Measurements from ENCODE around the gene ZDHHC13.

ZDHHC13 gene

DNA sequence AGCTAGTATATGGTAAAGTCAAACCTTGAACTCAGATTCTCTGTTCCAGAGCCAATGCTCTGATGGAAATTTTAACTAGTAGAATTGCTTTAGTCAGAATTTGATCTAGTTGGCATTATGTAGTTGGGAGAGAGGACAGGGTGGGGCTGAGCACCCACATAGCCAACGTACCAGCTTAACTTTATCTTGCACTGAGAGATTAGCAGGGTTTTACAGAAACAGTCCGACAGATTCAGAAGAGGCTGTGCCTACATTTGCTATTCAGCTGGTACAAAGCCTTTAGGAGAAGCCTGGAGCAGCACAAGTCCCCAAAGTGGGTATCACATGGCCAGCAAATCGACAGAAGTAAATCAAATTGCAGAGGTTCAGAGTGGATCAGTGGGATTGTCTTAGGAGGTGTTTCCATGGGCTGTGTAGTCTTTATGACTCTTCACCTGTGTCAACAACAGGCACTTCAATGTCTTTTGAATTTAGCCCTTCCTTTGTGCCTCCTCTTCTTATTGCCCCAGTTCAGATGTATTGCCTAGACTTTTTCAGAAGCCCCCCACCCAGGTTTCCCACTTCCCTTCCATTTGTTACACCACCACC, 92.1 kb downstream of the ZDHHC13 start:
- no peak for FAIRE-seq

DNA sequence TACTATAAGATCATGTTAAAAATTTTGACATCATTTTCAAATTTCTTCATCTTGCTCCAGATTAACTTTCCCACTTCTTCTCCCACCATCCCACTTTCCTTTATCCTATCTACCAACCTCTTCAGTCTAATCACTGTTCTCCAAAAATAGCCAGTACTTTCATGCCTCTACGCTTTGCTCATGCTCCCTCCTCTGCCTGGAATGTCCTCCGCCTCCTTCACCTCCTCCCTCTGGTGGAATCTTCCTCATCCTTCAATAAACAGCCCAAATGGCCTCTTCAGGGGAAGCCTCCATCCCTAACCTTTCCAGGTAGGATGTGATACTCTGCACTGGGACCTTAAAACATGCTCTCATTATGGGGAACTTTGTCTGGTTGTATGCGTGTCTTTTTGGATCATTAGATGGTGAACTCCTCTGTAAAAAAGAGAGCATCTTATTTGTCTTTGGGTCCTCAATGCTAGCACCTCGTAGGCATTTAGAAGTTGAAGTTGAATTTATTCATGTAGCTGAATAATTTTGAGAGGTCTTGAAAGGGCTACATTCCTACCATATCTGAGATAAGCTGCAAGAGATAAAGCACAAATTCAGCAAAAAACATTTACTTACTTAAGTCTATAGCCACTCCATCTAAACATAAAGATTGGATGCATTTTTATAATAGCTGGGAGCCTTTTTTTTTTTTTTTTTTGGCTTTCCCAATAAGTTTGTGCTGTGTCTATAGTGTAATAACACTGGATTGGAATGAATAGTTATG, 92.8 kb downstream of the ZDHHC13 start:
- no peak for FAIRE-seq

DNA sequence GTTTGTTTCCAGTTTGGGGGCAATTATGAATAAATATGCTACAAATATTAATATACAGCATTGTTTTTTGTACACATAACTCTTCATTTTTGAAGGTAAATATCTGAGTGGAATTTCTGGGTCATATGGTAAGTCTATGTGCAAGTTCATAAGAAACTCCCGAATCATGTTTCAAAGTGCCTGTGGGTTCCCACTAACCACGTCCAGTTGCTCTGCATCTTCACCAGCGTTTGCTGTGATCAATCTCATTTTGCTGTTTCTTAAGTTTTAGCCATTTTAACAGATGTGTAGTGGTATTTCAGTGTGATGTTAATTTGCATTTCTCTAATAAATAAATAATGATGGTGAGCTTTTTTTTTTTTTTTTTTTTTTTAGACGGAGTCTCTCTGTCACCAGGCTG, 99.1 kb downstream of the ZDHHC13 start:
- FAIRE-seq: no peak

DNA sequence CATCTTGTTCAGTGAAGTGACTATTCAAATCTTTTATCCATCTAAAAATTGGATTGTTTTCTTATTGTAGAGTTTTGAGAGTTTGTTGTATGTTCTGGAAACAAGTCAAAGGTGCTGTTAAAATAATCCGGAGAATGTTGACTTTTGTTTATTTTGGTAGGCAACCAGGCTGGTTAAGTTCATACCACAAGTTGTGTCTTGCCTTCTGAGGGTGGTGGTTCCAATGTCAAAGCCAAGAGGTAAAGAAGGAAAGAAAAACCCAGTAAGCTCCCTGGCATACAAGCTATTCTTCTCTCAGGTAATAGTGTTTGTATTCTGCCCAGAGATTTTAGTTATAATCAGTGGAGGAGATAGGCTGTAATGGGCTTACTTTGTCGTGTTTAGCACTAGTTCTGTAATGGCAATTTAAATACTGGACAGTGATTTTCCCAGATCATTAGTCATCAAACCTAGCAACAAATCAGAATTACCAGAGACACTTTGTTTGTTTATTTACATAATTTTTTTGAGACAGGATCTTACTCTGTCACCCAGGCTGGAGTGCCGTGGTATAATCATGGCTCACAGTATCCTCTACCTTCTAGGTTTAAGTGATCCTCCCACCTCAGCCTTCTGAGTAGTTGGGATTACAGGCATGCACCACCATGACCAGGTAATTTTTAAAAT, 99.9 kb downstream of the ZDHHC13 start:
- no peak for FAIRE-seq

DNA sequence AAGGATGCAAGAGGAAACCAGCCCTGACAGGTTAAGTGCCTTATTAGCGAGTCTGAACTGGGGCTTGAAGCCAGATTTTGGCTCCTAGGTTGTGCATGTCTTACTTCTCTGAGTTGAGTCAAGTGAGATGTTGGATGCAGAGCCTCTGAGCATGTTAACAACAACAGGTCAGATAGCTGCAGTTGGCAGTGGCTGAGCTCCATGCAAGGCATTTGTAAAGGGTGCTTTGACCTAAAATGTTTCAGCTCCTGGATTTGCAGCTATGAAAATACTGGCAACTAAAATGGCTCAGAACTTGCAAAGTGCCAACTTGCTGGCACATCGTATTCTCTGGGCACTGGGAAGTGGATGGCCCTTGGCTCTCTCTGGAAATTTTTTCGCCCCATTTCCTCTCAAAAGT, 101.2 kb downstream of the ZDHHC13 start:
- FAIRE-seq: no peak

DNA sequence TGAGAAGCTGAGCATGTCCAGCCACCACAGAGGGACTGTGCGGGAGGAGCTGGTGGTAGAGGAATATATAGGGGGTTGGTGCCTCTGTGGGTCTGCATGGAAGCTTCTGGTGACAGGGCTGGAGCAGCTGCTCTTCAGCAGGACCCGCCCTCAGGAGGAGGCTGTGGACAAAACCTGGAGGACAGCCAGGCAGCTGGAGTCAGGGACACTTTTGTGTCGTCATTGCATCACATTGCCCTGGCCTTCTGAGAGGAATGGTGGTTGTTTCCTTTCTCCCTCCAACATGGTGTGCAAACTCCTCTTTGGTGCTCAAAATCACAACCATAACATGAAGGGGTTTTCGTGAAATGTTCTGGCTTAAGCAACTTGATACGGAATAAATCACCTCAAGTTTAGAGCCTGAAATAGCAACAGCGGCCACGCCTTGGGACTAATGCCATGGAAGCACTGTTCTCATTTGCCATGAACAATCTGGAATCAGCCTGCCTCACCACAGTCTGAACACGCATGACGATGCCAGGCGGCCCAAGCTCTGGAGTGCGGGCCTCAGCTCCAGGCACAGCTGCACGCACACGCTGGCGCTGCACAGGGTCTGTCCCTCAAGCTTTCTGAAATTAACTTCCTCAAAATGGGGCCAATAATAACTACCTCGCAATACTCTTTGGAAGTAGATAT, 102.0 kb downstream of the ZDHHC13 start:
- FAIRE-seq: no peak

DNA sequence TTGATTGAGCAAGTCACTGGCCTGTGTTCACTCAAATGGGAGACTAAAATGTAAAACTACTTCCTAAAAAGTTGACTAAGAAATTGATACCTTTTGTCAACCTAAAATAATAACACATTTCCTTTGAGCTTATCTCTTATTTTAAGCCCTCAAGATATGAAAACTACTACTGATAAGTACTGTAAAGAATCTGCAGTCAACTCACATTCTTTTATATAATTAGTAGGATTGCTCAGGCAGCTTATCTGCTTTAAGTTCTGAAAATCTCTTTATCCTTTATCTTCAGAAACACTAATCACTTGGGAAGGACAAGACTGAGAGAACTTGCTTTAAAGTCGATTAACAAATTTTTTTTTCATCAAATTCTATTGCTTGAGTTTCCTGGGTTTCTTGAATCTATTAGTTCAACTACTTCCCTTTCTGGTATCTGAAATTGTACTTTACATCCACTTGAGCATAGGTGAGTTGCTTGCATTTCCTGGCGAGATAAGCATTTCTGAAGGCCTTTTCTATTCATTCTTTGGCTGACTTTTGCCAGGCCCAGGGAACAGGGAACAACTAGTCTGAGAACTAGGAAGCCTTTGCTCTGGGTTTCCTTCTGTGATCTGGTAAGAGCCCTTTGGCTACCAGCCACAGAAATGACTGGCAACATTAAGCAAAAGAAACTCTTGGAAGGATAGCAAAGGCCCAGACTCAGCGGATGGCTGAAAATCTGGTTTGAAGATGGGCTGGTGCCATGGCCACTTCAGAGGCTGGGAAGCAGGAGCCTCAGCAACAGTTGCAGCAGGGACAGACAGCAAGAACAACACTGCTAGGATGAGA, 104.1 kb downstream of the ZDHHC13 start:
- FAIRE-seq: no peak

DNA sequence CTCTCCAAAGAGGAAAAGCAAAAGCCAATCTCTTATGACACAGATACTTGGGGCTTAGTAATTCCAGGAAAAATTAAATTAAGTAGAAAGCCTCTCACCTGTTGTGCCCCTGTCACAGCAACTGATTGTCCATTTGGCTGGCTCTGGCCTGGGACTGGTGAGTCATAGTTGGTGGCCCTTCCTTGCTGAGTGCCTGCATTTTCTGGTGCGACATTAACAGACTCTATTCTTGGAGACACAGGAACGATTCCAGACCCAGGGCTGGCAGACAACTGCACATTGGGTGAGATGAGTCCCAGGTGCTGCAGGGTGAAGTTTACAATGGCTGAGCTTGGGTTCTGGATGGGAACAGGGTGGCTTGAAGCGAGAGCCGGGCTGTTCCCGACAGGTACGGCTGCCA, 108.2 kb downstream of the ZDHHC13 start:
- no peak for FAIRE-seq

DNA sequence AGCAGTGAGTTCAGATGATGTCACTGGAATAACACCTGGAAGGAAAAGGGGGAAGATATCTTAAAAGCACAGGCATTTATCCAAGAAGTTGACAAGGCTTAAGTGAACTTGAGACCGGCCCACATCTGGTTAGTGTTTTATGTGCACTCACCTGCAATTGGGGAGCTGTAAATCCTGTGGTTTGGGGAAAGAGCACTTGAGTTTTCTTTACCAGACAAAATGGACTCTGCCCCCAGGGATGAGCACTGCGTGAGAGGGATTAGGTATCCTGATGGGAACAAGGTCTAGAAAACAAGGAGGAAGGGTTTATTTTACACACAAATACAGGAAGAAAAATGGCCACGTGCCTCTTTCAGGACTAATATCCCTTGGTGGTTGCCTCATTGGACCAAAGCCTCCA, 108.6 kb downstream of the ZDHHC13 start:
- FAIRE-seq: no peak
